Activated T-helper 1 cell treated with anti-CD3 and anti-CD28 coated beads, Interleukin-12 subunit alpha, Interleukin-12 subunit beta, Interleukin-2, Interleukin-4 antibody, amounts not matched to agents 30 ng/mL and 10 ng/mL and 1 ng/mL, durations not matched to agents 14 hours and 24 hours and 36 hours (primary cell): Measurements from ENCODE around the gene TAF1D. TPM values are rescaled to one million over a fixed set of nuclear protein-coding genes. Genes with fewer than 3 reads are reported as not detected.

Experiments
- DNase-seq: peaks from one replicate; pipeline ENCODE4 v3.0.0; 2021; ENCODE audit warnings: low spot score
- H3K27ac Mint-ChIP-seq: one replicate; pipeline ENCODE4 v1.8.0; 2021; ENCODE audit warnings: mild to moderate bottlenecking, mixed read lengths
- H3K27me3 Mint-ChIP-seq: one replicate; pipeline ENCODE4 v1.8.0; 2022; ENCODE audit warnings: mild to moderate bottlenecking, moderate library complexity, mixed read lengths; ENCODE audit not compliant: insufficient read depth
- H3K36me3 Mint-ChIP-seq: one replicate; pipeline ENCODE4 v1.8.0; 2021; ENCODE audit warnings: low read depth, mixed read lengths
- H3K4me1 Mint-ChIP-seq: one replicate; pipeline ENCODE4 v1.8.0; 2021; ENCODE audit warnings: low read depth, mixed read lengths
- H3K4me3 Mint-ChIP-seq: one replicate; pipeline ENCODE4 v1.8.0; 2021; ENCODE audit warnings: mild to moderate bottlenecking, moderate library complexity, mixed read lengths
- H3K9me3 Mint-ChIP-seq: one replicate; pipeline ENCODE4 v1.8.0; 2021; ENCODE audit warnings: mixed read lengths
- intact Hi-C: fragments of 100-400 bp; cut with micrococcal nuclease; formaldehyde crosslinking; loops from one replicate; pipeline ENCODE4 v1.15.1; 2024
- total RNA-seq: library from RNA; stranded (reverse); gene quantifications from 2 replicates; pipeline ENCODE4 v1.2.3, GENCODE V29; 2022

TAF1D gene
- total RNA-seq, 1 donor from 2014 or later, result 337 TPM

- no peak for DNase-seq
- no peaks in the 10 kb centered on the region for H3K27me3 Mint-ChIP-seq
- no peaks in the 10 kb centered on the region for H3K9me3 Mint-ChIP-seq
- H3K4me3 Mint-ChIP-seq, result peak overlapping the region; percentile 100
- peaks cover 33% of the 10 kb centered on the region for H3K4me1 Mint-ChIP-seq
- intact Hi-C loops, result loop anchor here (5.0 kb wide), 2 partner anchors 201 to 799 kb away; partner anchors contain the start of genes FUT4 and SMCO4
- peak overlapping the region; percentile 63 for H3K27ac Mint-ChIP-seq
- H3K36me3 Mint-ChIP-seq, result peaks cover 39% of the 10 kb centered on the region
Measured at GRCh38 chr11:93743291-93743690, 2.0 kb upstream of the TAF1D start.

DNA sequence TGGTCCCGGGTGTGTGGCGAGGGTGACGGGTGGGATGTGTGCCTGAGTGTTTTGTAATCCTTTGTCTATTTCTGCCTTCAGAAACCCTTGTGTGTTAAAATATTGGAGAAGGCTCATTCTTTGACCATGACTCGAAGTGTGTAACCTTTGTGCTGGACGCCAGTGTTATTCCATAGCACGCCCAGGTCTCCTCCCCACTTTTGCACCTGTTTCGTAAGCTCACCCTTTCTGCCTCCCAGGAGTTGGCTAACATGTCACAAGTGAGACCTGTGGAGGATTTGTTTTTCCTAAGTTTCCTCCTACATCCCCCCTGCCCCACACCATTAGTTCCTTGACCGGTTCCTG, 559 bp upstream of the TAF1D start:
- Mint-ChIP-seq H3K27ac (peak overlapping the region; percentile 99), H3K4me1 (peaks cover 47% of the 10 kb centered on the region), H3K9me3 (no peaks in the 10 kb centered on the region), H3K27me3 (no peaks in the 10 kb centered on the region), H3K36me3 (peaks cover 50% of the 10 kb centered on the region), H3K4me3 (peak overlapping the region; percentile 100)
- DNase-seq, result no peak
- intact Hi-C loops, result loop anchor here (1.0 to 5.0 kb wide), 9 partner anchors 42 to 1325 kb away; partner anchors contain the start of genes ANKRD49, CEP295, CWC15 and FUT4

GRCh38 chr11:93740730-93741093, 583 bp downstream of the TAF1D start:
- H3K27ac Mint-ChIP-seq, result peak overlapping the region; percentile 99
- intact Hi-C loops, result loop anchor here (1.0 to 5.0 kb wide), 9 partner anchors 44 to 1326 kb away; partner anchors contain the start of genes ANKRD49, CEP295, CWC15 and FUT4
- H3K27me3 Mint-ChIP-seq, result no peaks in the 10 kb centered on the region
- peaks cover 59% of the 10 kb centered on the region for H3K4me1 Mint-ChIP-seq
- H3K4me3 Mint-ChIP-seq, result peak overlapping the region; percentile 100
- H3K36me3 Mint-ChIP-seq, result peaks cover 61% of the 10 kb centered on the region
- no peaks in the 10 kb centered on the region for H3K9me3 Mint-ChIP-seq
- DNase-seq, result peak; percentile 41

GRCh38 chr11:93740031-93740729, 1.1 kb downstream of the TAF1D start:
- Mint-ChIP-seq H3K9me3 (no peaks in the 10 kb centered on the region), H3K27me3 (no peaks in the 10 kb centered on the region), H3K4me3 (peak overlapping the region; percentile 100), H3K36me3 (peaks cover 63% of the 10 kb centered on the region), H3K4me1 (peaks cover 60% of the 10 kb centered on the region), H3K27ac (peak overlapping the region; percentile 99)
- intact Hi-C loops, result loop anchor here (2.0 to 5.0 kb wide), 5 partner anchors 198 to 1327 kb away; partner anchors contain the start of genes CWC15, FUT4, KDM4D and PANX1
- peak; percentile 9 for DNase-seq

DNA sequence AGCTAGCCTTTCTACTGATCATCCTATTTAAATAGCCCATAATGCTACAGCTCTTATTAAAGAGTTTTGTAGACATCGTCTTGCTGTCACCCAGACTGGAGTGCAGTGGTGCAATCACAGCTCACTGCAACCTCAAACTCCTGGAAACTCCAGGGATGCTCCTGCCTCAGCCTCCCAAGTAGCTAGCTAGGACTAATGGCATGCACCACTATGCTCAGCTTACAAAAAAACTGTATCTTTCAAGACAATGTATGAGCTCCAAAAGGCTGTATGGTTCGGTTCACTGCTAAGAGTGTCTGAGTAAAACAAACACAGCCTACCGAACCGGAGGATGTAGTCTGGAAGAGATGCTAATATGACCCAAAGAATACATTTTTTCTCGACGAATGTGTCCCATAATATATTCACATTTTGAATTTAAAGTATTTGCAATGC, 2.6 kb downstream of the TAF1D start:
- intact Hi-C loops, result loop anchor here (1.0 to 2.0 kb wide), 2 partner anchors 8 to 70 kb away; no protein-coding TSS in a partner anchor
- peaks cover 59% of the 10 kb centered on the region for H3K4me1 Mint-ChIP-seq
- peaks cover 72% of the 10 kb centered on the region for H3K36me3 Mint-ChIP-seq
- H3K27me3 Mint-ChIP-seq, result no peaks in the 10 kb centered on the region
- peak overlapping the region; percentile 99 for H3K27ac Mint-ChIP-seq
- H3K4me3 Mint-ChIP-seq, result peak overlapping the region; percentile 100
- DNase-seq, result no peak
- H3K9me3 Mint-ChIP-seq, result no peaks in the 10 kb centered on the region

GRCh38 chr11:93737904-93738612, 3.2 kb downstream of the TAF1D start:
- Mint-ChIP-seq H3K27me3 (no peaks in the 10 kb centered on the region), H3K4me1 (peaks cover 64% of the 10 kb centered on the region), H3K9me3 (no peaks in the 10 kb centered on the region), H3K27ac (peak overlapping the region; percentile 99), H3K36me3 (peaks cover 77% of the 10 kb centered on the region), H3K4me3 (peak overlapping the region; percentile 100)
- no peak for DNase-seq
- intact Hi-C loops, result loop anchor here (1.0 to 2.0 kb wide), 2 partner anchors 8 to 69 kb away; no protein-coding TSS in a partner anchor

DNA sequence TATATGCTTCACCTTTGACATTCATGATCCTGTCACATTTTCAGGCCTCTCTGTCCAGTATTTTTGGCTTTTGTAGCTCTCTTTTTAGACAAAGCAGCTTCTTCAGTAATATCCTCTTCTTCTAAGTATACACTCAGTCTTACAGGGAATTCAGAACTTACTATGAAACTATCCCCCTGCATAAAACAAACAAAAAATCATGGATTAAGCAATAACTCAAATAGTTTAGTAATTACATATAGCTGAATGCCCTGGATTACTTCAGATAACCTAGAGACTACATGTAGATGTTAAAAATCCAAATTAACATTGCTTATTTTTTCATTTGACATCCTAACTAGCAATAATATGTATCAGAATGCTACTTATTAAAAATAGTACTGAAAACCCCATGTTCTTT, 5.2 kb downstream of the TAF1D start:
- Mint-ChIP-seq H3K27me3 (no peaks in the 10 kb centered on the region), H3K27ac (peak overlapping the region; percentile 58), H3K9me3 (no peaks in the 10 kb centered on the region), H3K4me1 (peaks cover 76% of the 10 kb centered on the region), H3K36me3 (peaks cover 89% of the 10 kb centered on the region), H3K4me3 (peak overlapping the region; percentile 67)
- no peak for DNase-seq
- intact Hi-C loops, result no loop called here

DNA sequence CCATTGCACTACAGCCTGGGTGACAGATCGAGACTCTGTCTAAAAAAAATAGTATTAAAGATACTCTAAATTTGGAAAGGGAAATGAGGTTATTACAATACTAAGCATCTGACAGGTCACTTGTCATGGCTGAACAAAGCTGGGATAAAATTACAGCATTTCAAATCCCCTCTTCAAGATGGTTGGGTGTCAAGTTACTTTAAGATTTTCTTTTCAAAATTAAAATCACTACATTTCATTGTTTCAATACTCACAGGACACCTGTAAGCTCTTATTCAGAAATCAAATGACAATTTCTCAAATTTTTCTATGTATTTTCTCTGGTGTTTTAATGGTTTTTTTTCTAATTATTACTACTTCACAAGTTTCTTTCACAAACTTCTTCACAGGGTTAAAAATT, 5.7 kb downstream of the TAF1D start:
- H3K27me3 Mint-ChIP-seq, result no peaks in the 10 kb centered on the region
- no peaks in the 10 kb centered on the region for H3K9me3 Mint-ChIP-seq
- H3K36me3 Mint-ChIP-seq, result peaks cover 84% of the 10 kb centered on the region
- H3K4me3 Mint-ChIP-seq, result peak overlapping the region; percentile 67
- no peak overlapping the region for H3K27ac Mint-ChIP-seq
- no peak for DNase-seq
- intact Hi-C loops, result no loop called here
- H3K4me1 Mint-ChIP-seq, result peaks cover 77% of the 10 kb centered on the region

GRCh38 chr11:93734427-93735222, 6.7 kb downstream of the TAF1D start:
- DNase-seq, result no peak
- Mint-ChIP-seq H3K4me1 (peaks cover 79% of the 10 kb centered on the region), H3K9me3 (no peaks in the 10 kb centered on the region), H3K4me3 (peak overlapping the region; percentile 59), H3K27me3 (no peaks in the 10 kb centered on the region), H3K27ac (no peak overlapping the region), H3K36me3 (peaks cover 85% of the 10 kb centered on the region)
- intact Hi-C loops, result loop anchor here (5.0 kb wide), 1 partner anchor 37 kb away; no protein-coding TSS in a partner anchor

DNA sequence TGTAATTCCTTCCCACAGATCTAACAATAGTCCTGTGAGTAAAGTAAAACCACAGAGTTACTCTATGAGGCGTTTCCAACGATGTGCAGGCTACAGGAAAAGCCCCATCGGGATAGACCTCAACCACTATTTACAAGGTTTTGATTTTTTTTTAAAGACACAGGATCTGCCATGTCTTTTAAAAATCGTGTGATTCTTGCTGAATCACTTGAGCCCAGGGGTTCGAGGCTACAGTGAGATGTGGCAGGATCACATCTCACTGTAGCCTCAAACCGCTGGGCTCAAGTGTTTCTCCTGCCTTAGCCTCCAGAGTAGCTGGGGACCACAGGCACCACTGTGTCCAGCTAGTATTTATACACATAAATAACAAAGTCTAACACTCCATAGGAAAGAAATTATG, 7.8 kb downstream of the TAF1D start:
- no peak overlapping the region for H3K27ac Mint-ChIP-seq
- H3K27me3 Mint-ChIP-seq, result no peaks in the 10 kb centered on the region
- peaks cover 72% of the 10 kb centered on the region for H3K4me1 Mint-ChIP-seq
- H3K9me3 Mint-ChIP-seq, result no peaks in the 10 kb centered on the region
- DNase-seq, result no peak
- H3K36me3 Mint-ChIP-seq, result peaks cover 79% of the 10 kb centered on the region
- intact Hi-C loops, result loop anchor here (5.0 kb wide), 1 partner anchor 36 kb away; no protein-coding TSS in a partner anchor
- H3K4me3 Mint-ChIP-seq, result no peak overlapping the region

DNA sequence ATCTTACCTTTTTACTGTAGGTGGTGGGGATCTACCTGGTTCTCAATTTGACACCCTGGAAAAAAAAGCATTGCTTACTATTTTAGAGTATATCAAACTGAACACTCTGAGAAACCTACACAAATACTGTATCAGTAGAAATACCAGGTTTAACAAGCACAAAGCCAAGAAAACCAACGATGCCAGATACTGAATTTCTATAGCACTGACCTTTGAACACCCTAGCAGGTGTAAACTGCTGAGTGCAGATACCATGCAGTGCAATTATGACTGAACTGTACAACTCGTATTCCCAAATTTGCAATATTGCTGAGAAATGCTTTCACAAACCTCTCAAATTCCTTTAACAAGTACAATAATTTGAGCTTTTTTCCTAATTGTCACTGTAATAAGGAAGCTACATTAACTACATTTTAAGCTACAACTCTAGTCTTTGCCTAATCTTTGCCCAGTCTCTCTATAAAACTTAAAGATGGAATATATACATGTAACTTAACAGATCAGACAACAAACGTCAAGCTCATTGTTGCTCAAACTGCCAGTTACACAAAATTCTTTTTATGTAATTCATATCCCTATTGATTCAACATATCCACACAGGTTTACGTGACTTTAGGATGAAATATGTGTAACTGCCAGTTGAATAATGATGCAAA, 8.9 kb downstream of the TAF1D start:
- no peak overlapping the region for H3K4me3 Mint-ChIP-seq
- peaks cover 75% of the 10 kb centered on the region for H3K36me3 Mint-ChIP-seq
- H3K27me3 Mint-ChIP-seq, result no peaks in the 10 kb centered on the region
- intact Hi-C loops, result loop anchor here (5.0 kb wide), 1 partner anchor 35 kb away; no protein-coding TSS in a partner anchor
- no peak for DNase-seq
- H3K4me1 Mint-ChIP-seq, result peaks cover 68% of the 10 kb centered on the region
- no peaks in the 10 kb centered on the region for H3K9me3 Mint-ChIP-seq
- H3K27ac Mint-ChIP-seq, result no peak overlapping the region
